Activated CD4-positive, alpha-beta T cell treated with anti-CD3 and anti-CD28 coated beads, Interleukin-2, amount 50 U/mL, for 24 hours (primary cell): ENCODE measurements around the gene MED12L.

Experiments used
- DNase-seq, 2 donors: peaks; one replicate each; pipeline ENCODE4 v3.0.0-alpha.2; 2020; ENCODE audit warnings: low read depth in 1 of 2, low spot score in 1 of 2

Gene MED12L

GRCh38 chr3:151440940-151441339 is 355.5 kb downstream of the MED12L start:
- no peak for DNase-seq

GRCh38 chr3:151443583-151443982 is 358.1 kb downstream of the MED12L start:
- no peak for DNase-seq

- DNase-seq = no peak
Observed at GRCh38 chr3:151445273-151446001, 360.0 kb downstream of the MED12L start.

DNA sequence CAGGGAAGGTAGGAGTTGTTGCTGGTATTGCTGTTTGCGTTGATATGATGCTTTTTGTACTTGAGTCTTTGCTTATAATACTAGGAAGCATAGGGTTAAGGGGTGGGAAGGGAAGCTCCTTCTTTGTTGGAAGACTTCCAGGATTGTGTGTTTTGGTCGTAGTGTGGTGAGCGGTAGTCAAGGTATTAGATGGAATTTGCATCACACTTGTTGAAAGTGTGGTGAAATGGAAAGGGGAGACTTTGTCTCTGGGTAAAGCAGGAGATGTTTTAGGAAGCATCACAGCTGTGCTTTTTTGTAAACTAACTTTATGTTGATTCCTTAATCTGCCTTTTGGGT is 360.5 kb downstream of the MED12L start:
- no peak for DNase-seq

DNA sequence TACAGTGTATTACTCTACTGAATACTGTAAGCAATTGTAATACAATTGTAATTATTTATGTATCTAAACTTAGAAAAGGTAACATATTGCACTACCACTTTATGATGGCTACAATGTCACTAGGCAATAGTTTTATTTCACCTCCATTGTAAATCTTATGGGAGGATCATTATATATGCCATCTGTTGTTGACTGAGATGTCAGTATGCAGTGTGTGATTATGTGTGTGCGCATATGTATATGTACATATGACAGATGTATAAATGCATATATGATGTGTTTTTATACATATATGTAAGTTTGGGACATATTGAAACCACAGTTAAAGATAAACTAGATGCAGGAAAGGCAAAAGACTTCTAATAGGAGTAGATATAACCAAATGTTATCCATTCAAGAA is 366.9 kb downstream of the MED12L start:
- DNase-seq = no peak

DNA sequence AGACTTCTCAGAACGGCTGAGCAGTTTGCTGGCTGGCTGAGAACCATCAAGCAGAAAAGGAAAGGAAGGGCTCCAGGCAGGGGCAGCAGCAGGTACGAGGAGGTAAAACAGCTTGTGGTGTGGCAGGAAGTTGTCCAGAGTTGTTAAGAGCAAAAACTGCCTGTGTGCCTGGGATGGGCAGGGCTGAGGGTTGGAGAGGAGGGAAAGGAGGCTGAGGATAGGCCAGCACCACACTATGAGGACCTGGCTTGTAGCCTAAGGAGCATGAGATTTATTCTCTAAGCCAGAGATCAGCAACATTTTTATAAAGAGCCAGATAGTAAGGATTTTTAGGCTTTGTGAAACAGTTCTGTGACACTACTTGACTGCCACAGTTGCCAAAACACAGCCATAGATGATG is 367.4 kb downstream of the MED12L start:
- DNase-seq = no peak

DNA sequence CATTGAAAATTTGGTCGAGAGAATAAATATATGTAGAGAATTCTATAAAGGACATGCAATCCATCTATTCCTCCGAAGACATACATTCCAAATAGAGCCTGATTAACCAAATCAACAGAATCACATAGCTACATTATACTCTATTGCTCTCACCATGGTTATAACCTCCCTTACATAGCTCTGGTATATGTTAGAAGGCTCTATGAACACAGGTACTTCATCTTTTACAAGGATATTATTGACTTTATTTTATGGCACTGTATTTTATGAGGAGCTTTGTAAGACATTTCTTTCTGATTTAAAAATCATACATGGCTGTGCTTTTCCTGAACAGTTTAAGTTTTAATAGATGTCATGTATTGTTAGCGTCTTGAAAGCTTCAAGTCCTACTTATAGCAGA is 370.6 kb downstream of the MED12L start:
- no peak for DNase-seq

- DNase-seq = no peak
Observed at GRCh38 chr3:151459358-151459757, 373.9 kb downstream of the MED12L start.

DNA sequence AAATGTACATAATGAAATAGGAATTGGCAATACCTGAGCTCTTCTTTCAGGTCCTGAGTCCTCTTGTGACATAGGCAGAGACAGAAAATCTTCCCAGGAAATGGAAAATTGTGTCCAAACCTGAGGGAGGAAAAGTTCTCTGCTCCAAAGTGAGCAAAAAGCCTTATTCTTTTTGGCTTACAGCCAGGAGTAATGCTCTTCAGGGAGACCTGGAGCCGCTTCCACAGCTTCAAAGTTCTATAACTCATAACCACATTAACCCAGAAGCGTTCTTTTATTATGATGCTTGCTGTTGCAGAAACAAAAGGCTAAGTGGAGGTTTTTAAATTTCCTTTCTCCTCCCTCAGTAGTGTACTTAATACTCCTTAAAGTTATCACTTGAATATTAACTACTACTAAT is 374.8 kb downstream of the MED12L start:
- no peak for DNase-seq

DNA sequence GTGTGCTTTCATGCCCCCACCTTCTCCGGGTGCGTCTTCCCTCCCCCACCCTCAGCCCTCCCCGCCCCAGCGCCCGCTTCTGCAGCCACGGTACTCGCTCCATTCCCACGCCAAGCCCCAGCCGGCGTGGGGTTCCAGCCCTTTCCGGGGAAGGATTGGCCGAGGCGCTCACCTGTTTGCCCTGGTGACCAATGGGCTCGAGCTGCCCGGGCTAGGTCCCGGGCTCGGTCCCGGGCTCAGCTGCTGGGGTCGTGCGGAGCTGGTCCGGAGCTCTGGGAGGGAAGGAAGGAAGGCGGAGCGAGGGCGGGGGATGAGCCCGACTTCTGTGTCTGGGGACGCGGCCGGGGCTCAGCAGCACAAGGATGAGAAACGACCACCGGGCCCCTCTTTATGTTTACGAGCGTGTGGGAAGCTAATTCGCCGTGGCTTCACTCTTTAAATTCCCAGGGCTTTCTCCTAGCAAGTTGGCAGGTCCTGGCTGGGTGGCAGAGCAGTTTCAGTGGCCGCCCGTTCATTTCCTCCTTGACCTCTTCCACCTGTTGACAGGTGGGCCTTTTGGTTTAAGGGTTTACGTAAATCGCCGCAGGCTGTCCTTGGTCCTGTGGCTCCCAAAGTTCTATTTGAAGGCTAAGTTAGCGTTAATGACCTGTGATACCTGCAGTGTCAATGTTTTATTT is 375.4 kb downstream of the MED12L start, which contains the start of gene IGSF10:
TSS of gene IGSF10 (minus strand) at position 288 of the 677 bp plus-strand sequence. CDS start 2,352 bp downstream, outside the sequence.
- no peak for DNase-seq

DNA sequence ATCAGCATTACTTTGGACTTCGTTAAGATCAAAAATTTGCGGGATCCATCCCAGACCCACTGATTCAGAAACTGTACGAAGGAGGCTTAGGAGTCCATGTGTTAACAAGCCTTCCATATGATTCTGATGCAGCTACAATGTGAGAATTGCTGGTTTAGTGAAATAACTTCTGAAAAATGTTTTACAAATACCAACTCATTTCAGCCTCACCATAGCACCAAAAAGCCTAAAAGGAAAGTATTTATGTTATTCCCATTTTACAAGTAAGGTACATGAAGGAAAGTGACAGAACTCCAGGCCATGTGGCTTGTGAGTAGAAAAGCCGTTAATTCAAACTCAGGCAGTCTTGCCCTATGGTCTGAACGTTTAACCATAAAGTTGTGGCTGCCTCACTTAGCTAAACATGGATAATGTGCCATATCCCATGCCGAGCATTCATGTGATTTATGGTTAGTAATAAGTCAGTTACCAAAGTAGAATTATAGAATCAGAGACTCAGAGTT is 376.9 kb downstream of the MED12L start:
- no peak for DNase-seq

DNA sequence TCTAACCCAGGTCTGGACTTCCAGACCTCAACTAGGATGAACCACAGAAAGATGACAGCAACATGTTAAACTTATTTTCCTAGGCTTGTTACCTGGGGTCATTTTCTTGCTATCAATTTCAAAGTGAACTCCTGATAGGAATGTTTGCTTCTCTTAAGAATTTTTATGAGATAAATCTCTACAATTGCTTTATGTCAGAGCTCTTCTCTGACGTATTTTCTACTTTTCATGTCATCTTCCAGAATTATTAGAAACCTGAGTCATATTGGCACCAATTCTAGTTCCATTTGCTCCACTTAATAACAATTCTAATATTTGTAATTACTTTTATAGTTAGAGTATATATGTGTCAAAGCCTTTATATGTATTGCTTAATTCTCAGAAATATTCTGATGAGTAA is 377.5 kb downstream of the MED12L start:
- DNase-seq = no peak

- DNase-seq = no peak
Observed at GRCh38 chr3:151467069-151467468, 381.6 kb downstream of the MED12L start.

- DNase-seq = peak; percentile 2 to 46
Observed at GRCh38 chr3:151468284-151468917, 382.9 kb downstream of the MED12L start.

- no peak for DNase-seq
Observed at GRCh38 chr3:151476344-151477018, 391.0 kb downstream of the MED12L start.

- DNase-seq = no peak
Observed at GRCh38 chr3:151477591-151478334, 392.3 kb downstream of the MED12L start.

DNA sequence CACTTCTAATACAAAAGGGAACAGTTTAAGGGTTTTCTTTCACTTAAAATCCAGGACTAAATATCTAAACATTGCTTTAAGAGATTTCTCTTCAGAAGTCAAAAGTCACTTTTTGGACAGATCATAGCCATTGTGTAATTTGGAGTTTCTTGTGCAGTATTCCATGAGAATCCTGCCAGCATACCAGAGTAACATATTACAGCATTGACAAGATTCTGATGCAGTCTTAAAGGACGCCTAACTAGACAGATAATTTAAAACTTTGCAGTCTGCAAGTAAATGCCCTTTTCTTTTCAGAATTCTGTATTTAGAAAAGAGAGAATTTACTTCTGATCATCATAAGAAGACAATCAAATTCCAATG is 392.9 kb downstream of the MED12L start:
- no peak for DNase-seq

DNA sequence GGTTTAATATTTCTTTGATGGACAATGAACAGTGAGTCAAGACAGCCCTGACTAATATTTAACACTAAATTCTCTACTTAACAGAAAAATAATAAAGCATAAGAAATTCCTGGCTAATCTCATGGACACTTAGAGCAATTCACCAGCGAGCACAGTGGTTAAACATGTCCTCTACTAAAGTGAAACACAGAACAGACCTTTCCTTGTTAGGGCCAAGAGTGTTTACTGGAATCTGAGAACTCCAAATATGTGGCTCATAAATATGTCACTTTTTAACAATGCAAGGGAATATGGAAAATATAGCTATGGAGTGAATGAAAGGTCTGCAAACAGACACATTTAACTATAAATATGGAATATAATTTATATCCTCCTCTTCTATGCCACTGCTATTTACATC is 394.0 kb downstream of the MED12L start:
- DNase-seq = no peak

DNA sequence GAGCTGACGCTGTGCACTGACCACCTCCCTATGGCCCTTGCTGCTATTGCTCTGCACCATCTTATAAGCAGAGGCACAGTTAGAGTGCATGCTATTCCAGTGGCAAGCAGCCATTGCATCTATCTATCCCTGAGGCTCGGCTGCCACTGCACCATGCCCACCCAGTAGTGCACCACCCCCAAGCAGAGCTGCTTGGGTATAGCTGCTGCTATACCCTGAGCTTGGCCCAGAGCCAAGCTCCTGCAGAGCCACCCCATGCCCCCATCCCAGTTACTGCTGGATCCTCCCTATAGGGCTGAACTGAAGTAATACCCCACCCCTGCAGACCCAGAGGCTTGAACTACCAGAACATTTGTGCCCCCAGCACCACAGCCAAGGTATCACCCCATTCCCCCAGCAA is 395.0 kb downstream of the MED12L start:
- DNase-seq = no peak

DNA sequence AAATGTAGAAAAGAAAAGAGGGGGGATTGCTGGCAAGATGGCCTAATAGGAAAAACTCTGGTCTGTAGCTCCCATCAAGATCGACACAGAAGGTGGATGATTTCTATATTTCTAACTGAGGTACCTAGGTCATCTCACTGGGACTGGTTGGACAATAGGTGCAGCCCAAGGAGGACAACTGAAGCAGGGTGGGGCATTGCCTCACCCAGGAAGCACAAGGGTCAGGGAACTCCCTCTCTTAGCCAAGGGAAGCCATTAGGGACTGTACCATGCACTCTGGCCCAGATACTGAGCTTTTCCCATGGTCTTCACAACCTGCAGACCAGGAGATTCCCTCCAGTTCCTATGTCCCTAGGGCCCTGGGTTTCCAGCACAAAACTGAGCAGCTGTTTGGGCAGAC is 398.0 kb downstream of the MED12L start:
- no peak for DNase-seq

DNA sequence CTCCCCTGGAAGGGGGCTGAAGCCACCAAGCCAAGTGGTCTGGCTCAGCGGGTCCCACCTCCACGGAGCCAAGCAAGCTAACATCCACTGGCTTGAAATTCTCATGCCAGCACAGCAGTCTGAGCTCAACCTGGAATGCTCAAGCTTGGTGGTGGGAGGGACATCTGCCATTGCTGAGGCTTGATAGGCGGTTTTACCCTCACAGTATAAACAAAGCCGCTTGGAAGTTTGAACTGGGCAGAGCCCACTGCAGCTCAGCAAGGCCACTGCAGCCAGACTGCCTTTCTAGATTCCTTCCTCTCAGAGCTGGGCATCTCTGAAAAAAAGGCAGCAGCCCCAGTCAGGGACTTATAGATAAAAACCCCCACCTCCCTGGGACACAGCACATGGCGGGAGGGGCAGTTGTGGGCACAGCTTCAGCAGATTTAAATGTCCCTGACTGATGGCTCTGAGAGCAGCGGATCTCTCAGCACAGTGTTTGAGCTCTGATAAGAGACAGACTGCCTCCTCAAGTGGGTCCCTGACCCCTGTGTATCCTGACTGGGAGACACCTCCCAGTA is 398.6 kb downstream of the MED12L start:
- no peak for DNase-seq
